ENCODE data around the gene KHDC4.

DNA sequence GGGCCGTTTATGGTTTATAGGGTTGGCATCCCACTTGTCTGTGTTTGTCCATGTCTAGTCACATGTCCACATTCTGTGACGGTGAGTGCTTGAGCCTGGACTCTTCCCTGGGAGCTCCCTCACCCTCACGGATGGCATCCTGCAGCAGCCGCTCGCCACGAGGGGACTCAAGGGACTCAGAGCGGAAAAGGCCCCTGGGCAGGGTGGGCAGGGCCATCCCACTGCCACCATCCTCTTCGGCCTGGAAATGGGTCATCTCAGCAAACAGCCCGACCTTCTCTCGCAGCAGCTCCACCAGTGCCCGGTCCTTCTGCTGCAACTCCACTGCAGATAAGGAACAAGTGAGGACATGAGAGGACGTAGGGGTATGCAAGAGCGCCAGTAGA, 18.3 kb upstream of the KHDC4 start:
- TF ChIP-seq, protein P1, sequence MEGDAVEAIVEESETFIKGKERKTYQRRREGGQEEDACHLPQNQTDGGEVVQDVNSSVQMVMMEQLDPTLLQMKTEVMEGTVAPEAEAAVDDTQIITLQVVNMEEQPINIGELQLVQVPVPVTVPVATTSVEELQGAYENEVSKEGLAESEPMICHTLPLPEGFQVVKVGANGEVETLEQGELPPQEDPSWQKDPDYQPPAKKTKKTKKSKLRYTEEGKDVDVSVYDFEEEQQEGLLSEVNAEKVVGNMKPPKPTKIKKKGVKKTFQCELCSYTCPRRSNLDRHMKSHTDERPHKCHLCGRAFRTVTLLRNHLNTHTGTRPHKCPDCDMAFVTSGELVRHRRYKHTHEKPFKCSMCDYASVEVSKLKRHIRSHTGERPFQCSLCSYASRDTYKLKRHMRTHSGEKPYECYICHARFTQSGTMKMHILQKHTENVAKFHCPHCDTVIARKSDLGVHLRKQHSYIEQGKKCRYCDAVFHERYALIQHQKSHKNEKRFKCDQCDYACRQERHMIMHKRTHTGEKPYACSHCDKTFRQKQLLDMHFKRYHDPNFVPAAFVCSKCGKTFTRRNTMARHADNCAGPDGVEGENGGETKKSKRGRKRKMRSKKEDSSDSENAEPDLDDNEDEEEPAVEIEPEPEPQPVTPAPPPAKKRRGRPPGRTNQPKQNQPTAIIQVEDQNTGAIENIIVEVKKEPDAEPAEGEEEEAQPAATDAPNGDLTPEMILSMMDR (IDR thresholded peaks at IDR 0.05), result no peak
- TF ChIP-seq POLR2A (IDR thresholded peaks at IDR 0.05), result no peak

Data from uterus (tissue), 2 donors.